Measurements from ENCODE around the gene JARID2. TPM values are rescaled to one million over a fixed set of nuclear protein-coding genes. Genes with fewer than 3 reads are reported as not detected.

The JARID2 gene
- 17.9 TPM for total RNA-seq

GRCh38 chr6:15245361-15246216 lies at the start of gene JARID2:
Gene JARID2 (plus strand): TSS chr6:15246069. CDS start chr6:15246540, 471 bp downstream.
- no peaks in the 10 kb centered on the region for H3K9me3 ChIP-seq
- peak within 1 kb of the TSS; percentile 68 to 95 for H3K4me3 ChIP-seq
- TF ChIP-seq POLR2A (IDR thresholded peaks at IDR 0.05) (peak in 1 of 2 donors; percentile 86), POLR2AphosphoS5 (IDR thresholded peaks at IDR 0.05; ENCODE audit: insufficient read depth in 1 of 2, low read depth in 1 of 2) (peak; percentile 49 to 91), CTCF (IDR thresholded peaks at IDR 0.05) (no peak)
- no peaks in the 10 kb centered on the region for H3K36me3 ChIP-seq
- DNase-seq (ENCODE audit: extremely low spot score in 2 of 2) = peak in 1 of 2 donors; percentile 96
- peak within 1 kb of the TSS; percentile 91 for H3K27ac ChIP-seq
- intact Hi-C loops (cut with DNase I) = no loop called here
- peaks cover 31% of the 10 kb centered on the region for H3K4me1 ChIP-seq
- H3K27me3 ChIP-seq = no peaks in the 10 kb centered on the region

GRCh38 chr6:15200087-15200486 lies 45.8 kb upstream of the JARID2 start:
- no peaks in the 10 kb centered on the region for H3K9me3 ChIP-seq
- H3K27ac ChIP-seq = no peak overlapping the region
- intact Hi-C loops (cut with DNase I) = no loop called here
- no peaks in the 10 kb centered on the region for H3K36me3 ChIP-seq
- no peaks in the 10 kb centered on the region for H3K4me1 ChIP-seq
- no peaks in the 10 kb centered on the region for H3K27me3 ChIP-seq
- H3K4me3 ChIP-seq = no peak overlapping the region
- DNase-seq (ENCODE audit: extremely low spot score in 2 of 2) = no peak
- no peak for TF ChIP-seq CTCF (IDR thresholded peaks at IDR 0.05)
- TF ChIP-seq POLR2A (IDR thresholded peaks at IDR 0.05) = no peak
- no peak for TF ChIP-seq POLR2AphosphoS5 (IDR thresholded peaks at IDR 0.05; ENCODE audit: insufficient read depth in 1 of 2, low read depth in 1 of 2)

GRCh38 chr6:15205321-15205720 lies 40.5 kb upstream of the JARID2 start:
- DNase-seq (ENCODE audit: extremely low spot score in 2 of 2) = no peak
- intact Hi-C loops (cut with DNase I) = no loop called here

GRCh38 chr6:15206887-15207286 lies 39.0 kb upstream of the JARID2 start:
- intact Hi-C loops (cut with DNase I) = no loop called here
- DNase-seq (ENCODE audit: extremely low spot score in 2 of 2) = no peak
- no peaks in the 10 kb centered on the region for H3K27me3 ChIP-seq
- TF ChIP-seq POLR2A (IDR thresholded peaks at IDR 0.05) (no peak), CTCF (IDR thresholded peaks at IDR 0.05) (no peak), POLR2AphosphoS5 (IDR thresholded peaks at IDR 0.05; ENCODE audit: insufficient read depth in 1 of 2, low read depth in 1 of 2) (no peak)
- no peak overlapping the region for H3K27ac ChIP-seq
- no peaks in the 10 kb centered on the region for H3K9me3 ChIP-seq
- H3K4me1 ChIP-seq = no peaks in the 10 kb centered on the region
- no peaks in the 10 kb centered on the region for H3K36me3 ChIP-seq
- H3K4me3 ChIP-seq = no peak overlapping the region

More at GRCh38 chr6:15205321-15205720, 40.5 kb upstream of the JARID2 start:
- Histone ChIP-seq H3K36me3 (no peaks in the 10 kb centered on the region), H3K4me3 (no peak overlapping the region), H3K9me3 (no peaks in the 10 kb centered on the region), H3K27me3 (no peaks in the 10 kb centered on the region), H3K4me1 (no peaks in the 10 kb centered on the region), H3K27ac (no peak overlapping the region)
- TF ChIP-seq POLR2A (IDR thresholded peaks at IDR 0.05) (no peak), POLR2AphosphoS5 (IDR thresholded peaks at IDR 0.05; ENCODE audit: insufficient read depth in 1 of 2, low read depth in 1 of 2) (no peak), CTCF (IDR thresholded peaks at IDR 0.05) (no peak)

GRCh38 chr6:15207923-15208322 lies 37.9 kb upstream of the JARID2 start:
- Histone ChIP-seq H3K4me3 (no peak overlapping the region), H3K4me1 (no peaks in the 10 kb centered on the region), H3K27ac (no peak overlapping the region), H3K36me3 (no peaks in the 10 kb centered on the region), H3K9me3 (no peaks in the 10 kb centered on the region), H3K27me3 (no peaks in the 10 kb centered on the region)
- intact Hi-C loops (cut with DNase I) = no loop called here
- no peak for TF ChIP-seq CTCF (IDR thresholded peaks at IDR 0.05)
- no peak for TF ChIP-seq POLR2AphosphoS5 (IDR thresholded peaks at IDR 0.05; ENCODE audit: insufficient read depth in 1 of 2, low read depth in 1 of 2)
- no peak for TF ChIP-seq POLR2A (IDR thresholded peaks at IDR 0.05)
- no peak for DNase-seq (ENCODE audit: extremely low spot score in 2 of 2)
